Measurements from ENCODE around the gene ADGRG3.

Gene ADGRG3

GRCh38 chr16:57630931-57631845 lies 36.9 kb upstream of the ADGRG3 start:
- no peak for DNase-seq (ENCODE audit: low read depth)

GRCh38 chr16:57632568-57632967 lies 35.5 kb upstream of the ADGRG3 start:
- no peak for DNase-seq (ENCODE audit: low read depth)

DNA sequence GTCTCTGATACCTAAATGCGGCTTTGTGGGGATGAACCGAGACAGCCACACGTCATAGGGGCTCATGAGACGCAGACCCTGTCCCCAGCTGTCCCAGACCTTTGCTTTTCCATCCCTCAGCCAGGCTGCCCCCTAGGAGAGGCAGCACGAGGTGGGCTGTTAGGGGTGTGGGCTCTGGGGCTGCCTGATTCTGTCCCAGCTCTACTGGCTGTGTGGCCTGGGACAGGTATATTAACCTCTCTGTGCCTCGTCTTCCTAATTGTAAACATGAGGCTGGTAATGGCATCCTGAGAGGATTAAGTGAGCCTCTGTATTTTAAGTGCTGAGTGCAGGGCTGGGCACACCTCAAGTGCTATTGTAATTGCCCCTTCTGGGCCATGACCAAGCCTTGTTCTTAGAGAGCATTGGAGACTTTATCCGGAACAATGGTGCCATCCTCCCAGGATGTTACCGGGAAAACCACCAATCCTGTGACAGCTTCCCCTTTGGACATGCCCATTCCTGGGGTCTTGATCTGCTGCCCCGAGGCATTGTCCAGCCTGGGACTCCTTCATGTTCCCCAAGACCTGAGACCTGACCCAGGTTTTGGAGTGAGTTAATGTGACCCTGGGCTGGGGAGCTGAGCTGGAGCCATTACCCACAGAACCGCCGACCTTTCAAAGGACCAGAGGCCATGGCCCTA lies 34.6 kb upstream of the ADGRG3 start:
- no peak for DNase-seq (ENCODE audit: low read depth)

DNA sequence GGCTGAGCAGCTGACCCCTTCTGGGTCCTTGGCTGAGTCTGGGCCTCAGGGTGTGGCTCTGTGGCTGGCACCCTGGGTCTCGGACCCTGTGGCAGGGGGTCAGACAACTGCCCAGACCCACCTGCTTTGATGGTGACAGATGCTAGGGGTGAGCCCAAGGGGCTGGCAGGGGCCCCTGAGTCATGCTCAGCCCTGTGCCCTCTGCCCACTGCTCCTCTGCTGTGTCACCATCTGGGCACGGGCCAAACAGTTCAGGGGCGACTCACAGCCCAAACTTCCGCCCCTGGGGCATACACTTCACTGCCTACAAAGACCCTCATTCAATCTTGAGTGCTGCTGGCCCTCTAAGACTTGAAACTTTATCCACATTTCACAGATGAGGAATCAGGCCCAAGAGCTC lies 33.9 kb upstream of the ADGRG3 start:
- no peak for DNase-seq (ENCODE audit: low read depth)

DNA sequence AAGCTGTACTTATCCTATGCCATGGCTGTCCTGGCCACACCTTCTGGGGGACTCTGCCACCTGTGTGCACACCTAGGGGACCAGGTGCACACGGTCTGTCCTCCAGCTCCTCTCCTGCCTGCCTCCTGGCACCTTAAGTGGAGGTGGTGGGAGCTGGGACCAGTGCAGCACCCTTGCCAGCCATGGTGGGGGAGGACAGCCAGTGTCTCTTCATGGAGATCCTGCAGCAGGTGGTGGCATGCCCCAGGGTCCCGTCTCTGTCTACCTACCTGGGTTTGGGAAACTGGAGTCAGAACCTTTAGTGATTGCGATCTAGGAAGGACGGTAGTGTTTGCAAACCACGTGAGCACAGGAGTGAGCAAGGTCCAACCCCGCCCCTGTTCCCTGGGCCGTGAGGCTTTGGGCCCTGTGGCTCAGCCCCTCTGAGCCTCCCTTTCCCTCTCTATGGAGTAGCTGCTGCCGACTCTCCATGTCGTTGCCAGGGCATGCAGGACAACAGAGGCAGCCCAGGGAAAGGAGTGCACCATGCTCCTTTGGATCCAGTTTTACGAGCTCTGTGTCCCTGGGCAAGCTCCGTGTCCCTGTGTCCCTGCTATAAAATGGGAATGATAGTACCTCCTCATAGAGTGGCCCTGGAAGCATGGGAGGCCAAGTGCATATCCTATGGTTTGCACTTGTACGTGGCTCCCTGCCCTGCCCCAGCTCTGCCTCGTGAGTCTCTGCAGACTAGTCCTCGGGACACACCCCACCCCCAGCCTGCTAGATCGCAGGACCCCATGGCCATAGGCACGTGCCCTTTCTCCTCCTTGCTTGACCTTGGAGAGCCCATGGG lies 32.6 kb upstream of the ADGRG3 start:
- no peak for DNase-seq (ENCODE audit: low read depth)

DNA sequence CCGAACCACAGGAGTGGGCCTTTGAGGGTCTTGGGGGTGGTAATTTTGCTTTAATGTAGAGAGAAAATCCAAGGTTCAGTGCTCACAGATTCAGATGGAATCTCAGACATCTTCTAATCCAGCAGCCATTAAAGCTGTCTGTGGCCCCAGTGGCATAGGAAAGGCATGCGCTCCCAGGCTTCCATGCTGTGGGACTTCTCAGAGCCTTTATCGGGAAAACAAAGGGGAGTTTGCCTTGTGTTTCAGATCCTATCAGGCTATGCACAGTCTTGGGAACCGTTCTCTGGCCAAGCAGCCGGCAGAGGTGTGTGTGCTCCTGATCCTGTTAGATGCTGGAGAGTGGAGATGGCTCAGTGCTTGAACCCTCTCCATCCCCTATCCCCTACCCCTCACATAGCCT lies 31.9 kb upstream of the ADGRG3 start:
- DNase-seq (ENCODE audit: low read depth) = no peak

GRCh38 chr16:57637020-57637419 lies 31.1 kb upstream of the ADGRG3 start:
- DNase-seq (ENCODE audit: low read depth) = no peak

GRCh38 chr16:57637424-57637823 lies 30.7 kb upstream of the ADGRG3 start:
- no peak for DNase-seq (ENCODE audit: low read depth)

GRCh38 chr16:57637965-57638364 lies 30.1 kb upstream of the ADGRG3 start:
- DNase-seq (ENCODE audit: low read depth) = no peak

- no peak for DNase-seq (ENCODE audit: low read depth)
Observed at GRCh38 chr16:57638381-57638780, 29.7 kb upstream of the ADGRG3 start.

DNA sequence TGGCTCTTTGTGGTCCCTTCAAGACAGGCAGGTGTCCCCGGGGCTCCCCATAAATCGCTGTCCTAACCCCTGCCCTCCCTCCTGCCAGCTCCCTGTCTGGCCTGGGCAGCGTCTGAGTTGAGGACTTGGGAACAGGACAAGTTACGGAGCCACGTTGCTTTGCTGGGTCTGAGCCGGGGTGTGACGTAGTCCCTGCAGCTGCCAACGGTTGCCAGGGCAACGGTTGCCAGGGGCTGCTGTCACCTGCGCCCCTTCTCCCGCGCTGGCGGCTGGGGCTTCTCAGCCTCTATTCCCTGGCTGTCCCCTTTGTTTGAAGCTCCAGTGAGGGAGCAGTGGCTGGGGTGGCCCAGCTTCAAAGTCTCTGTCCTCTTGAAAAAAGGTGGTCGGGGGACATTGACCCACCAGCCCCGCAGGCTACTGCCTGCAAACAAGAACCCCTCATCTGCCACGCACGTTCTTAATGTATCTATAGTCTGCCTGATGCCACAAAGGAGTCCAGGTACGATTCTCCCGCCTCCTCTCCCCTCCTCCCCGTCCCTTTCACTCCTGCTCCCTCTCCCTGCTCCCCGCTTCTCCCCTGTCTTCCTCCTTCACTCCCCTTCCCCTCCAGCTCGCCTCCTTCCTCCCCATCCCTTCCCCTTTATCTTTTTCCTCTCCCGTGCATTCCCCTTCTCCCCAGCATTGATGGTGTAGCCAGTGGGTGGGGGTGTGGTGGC lies 28.8 kb upstream of the ADGRG3 start:
- no peak for DNase-seq (ENCODE audit: low read depth)

GRCh38 chr16:57640185-57640584 lies 27.9 kb upstream of the ADGRG3 start:
- no peak for DNase-seq (ENCODE audit: low read depth)

DNA sequence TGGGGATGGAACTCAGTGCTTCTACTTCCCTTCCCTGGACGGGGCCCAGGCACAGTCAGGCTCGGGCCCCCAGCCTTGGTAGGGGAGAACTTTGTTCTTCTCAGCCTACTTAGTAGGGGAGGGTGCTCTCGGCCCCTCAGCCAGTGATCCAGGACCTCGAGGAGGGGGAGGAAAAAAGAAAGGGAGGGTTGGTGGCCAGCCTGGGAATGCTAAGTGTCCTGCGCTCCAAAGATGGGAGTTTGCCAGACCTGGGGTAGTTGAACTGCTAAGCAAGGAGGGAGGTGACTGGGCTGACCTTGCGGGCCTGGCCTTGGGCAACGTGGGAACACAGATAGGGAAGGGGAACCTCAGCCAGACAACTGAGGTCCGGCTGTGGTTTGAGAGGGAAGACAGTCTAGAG lies 27.5 kb upstream of the ADGRG3 start:
- DNase-seq (ENCODE audit: low read depth) = no peak

DNA sequence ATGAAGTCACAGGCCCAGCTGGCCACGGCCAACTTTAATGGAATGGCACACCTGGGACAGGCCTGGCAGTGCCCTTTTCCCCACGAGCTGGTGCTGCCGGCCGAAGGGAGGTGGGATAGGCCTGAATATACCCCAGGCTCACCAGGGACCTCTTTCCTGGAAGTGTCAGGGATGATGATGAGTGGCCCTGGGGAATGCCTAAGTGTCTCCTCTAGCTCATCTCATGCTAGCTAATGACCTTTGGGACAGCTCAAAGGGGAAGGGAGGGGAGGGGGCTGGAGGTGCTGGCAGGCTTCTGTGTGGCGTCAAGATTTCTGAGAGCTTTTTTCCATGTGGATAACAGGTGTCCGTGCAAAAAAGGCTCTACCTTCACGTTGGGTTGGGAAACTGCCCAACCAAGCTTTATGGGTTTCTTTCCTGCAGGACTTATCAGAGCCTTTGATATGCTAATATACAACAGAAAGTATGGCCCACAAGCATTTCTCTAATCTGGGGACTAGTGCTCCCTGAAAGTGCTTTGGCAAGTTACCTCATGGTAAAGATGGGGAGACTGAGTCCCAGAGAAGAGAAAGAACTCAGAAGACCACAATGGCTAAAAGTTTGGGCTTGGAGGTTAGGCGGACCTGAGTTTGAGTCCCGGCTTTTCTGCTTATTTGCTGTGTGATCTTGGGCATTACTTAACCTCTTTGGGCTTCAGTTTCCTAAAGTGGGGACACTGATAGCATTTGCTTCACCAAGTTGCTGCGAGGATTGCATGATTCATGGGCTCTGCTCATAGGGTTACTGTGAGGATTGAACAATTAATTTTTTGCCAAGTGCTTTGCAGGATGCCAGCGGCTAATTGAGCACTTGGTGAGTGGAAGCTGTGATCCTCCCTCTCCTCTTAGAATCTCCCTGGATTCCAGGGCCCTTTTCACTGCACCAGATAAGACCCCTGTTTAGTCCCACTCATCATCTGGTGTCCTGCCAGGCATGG lies 25.7 kb upstream of the ADGRG3 start:
- no peak for DNase-seq (ENCODE audit: low read depth)

GRCh38 chr16:57643147-57643874 lies 24.8 kb upstream of the ADGRG3 start:
- DNase-seq (ENCODE audit: low read depth) = no peak

GRCh38 chr16:57643910-57644309 lies 24.2 kb upstream of the ADGRG3 start:
- no peak for DNase-seq (ENCODE audit: low read depth)

DNA sequence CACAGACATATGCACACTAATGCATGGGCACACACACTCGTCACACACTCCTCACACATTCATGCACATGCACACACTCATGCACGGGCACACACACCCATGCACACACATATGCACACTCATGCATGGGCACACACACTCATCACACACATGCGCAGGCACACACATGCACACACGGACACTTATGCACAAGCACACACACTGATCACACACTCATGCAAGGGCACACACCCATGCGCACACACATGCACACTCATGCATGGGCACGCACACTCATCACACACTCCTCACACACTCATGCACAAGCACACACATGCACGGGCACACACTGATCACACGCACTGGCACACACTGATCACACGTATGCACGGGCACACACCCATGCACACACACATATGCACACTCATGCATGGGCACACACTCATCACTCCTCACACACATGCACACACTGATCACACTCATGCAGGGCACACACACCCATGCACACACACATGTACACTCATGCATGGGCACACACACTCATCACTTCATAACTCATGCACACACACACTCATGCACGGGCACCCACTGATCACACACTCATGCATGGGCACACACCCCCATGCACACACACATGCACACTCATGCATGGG lies 23.6 kb upstream of the ADGRG3 start:
- no peak for DNase-seq (ENCODE audit: low read depth)

DNA sequence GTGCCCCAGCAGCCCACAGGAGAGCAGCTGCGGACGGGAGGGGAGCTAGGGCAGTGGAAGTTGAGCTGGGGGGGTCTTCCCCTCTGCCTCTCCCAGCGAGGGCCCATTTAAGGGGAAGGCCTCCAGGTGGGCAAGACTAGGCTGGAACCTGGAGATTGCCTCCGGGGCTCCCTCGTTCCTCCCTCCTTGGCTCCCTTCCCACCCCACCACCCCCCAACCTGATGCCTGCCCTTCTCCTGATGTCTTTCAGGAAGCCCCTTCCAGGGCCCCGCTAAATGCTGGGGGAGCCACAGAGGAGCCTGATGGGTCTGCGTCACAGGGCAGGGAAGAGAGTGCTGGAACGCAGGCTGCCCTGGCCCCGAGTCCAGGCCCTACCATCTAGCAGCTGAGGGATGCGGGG lies 22.9 kb upstream of the ADGRG3 start:
- DNase-seq (ENCODE audit: low read depth) = no peak

DNA sequence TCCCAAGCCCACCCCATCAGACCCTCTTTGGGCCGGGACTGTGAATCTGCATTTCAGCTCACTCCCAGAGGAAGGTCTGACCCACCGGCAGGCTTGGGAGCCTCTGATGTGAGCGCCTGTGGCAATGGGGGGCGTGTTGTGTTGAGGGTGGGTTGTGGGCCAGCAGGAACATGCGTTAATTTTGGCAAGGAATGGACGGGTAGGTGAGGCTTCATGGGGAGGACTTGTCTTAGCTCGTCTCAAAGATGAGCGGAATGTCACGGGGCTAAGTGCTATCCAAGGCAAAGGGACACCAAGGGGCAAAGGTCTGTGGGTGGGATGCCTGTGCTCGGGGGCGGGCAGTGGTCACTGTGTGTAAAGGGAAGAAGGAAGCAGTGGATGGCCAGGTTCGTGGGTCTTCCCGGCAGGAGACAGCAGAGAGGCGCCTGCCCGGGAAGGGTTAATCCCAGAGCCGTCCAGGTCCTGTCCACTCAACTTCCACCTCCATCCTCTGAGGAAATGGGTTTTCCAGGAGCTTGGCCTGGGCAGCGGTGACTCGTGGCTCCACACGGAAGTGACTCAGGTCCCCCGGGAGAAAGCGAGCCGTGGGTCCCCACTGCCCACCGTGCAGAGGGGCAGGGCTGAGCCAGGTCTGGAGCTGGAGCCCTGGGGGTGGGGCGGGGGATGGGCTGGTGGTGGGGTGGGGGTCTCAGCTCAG lies 22.3 kb upstream of the ADGRG3 start:
- no peak for DNase-seq (ENCODE audit: low read depth)
